K562 (cell line): ENCODE data around the gene ESR2.

Experiments
- DPF2 ChIP-seq: fragments of 450-650 bp; IDR thresholded peaks from 2 replicates; pipeline ENCODE4 v1.6.1; 2016
- ERF ChIP-seq: fragments of 450-650 bp; formaldehyde crosslinking; IDR thresholded peaks from 2 replicates; pipeline ENCODE4 v1.4.0; 2020; ENCODE audit warnings: mild to moderate bottlenecking, mixed read lengths
- POLR2A ChIP-seq: fragments of 450-650 bp; conservative IDR thresholded peaks from 2 replicates; pipeline ENCODE4 v1.6.1; 2016
- SMC3 ChIP-seq: conservative IDR thresholded peaks from 2 replicates; pipeline ENCODE4 v1.6.1; 2011; ENCODE audit warnings: low read depth, low read length, improper control_type of control experiment; ENCODE audit not compliant: insufficient read depth
- TCF7L2 ChIP-seq: fragments of 150-350 bp; IDR thresholded peaks from 2 replicates; pipeline ENCODE4 v1.6.1; 2016; ENCODE audit warnings: low read depth, mild to moderate bottlenecking, low read length, moderate library complexity
- TRIM24 ChIP-seq, 2 experiments: fragments of 450-650 bp; IDR thresholded peaks; 2 replicates each; pipeline ENCODE4 v1.6.1; 2016
- TF ChIP-seq, protein P1 (sequence below), 3 experiments: IDR thresholded peaks in 2 of 3; conservative IDR thresholded peaks in 1 of 3; 2 replicates each; pipeline ENCODE4 v1.5.1; 2011 to 2012; ENCODE audit warnings: low read length in 3 of 3, mild to moderate bottlenecking in 3 of 3, control low read depth in 2 of 3, improper control_type of control experiment in 1 of 3, inconsistent platforms in 1 of 3, low read depth in 1 of 3, mixed read lengths in 1 of 3, moderate library complexity in 1 of 3; ENCODE audit not compliant: insufficient read depth in 2 of 3
- TF ChIP-seq, protein P2 (sequence below): fragments of 200-800 bp; sonication (Bioruptor generic); IDR thresholded peaks from 2 replicates; pipeline ENCODE4 v1.6.1; 2016; ENCODE audit warnings: missing genetic modification characterization, missing compliant biosample characterization

DNA sequence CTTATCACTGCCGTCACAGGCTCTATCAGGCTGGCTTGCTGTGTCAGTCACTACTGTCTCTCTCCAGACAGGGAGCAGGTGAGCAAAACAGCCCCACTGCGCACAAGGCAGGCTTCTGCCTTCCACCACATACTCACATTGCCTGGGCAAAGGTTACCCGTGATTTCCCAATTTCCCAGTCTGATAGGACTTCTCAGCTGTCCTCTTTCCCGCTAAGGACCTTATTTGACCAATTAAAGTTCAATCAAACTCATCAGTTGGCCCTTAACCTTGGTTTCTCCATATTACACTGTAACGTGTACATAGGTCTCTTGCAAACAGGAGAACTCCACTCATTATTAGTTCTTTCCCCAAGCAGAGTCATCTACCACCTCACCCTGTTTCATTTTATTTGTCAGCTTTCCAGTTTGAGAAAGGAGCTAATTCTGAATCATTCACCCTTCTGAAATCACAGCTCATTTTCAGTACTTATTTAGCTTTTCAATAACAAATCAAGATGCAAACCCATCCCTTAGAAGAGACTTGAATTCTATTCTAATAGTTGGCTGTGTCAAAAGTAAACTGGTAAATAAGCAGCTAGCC, 170.8 kb downstream of the ESR2 start:
- TF ChIP-seq, protein P1, sequence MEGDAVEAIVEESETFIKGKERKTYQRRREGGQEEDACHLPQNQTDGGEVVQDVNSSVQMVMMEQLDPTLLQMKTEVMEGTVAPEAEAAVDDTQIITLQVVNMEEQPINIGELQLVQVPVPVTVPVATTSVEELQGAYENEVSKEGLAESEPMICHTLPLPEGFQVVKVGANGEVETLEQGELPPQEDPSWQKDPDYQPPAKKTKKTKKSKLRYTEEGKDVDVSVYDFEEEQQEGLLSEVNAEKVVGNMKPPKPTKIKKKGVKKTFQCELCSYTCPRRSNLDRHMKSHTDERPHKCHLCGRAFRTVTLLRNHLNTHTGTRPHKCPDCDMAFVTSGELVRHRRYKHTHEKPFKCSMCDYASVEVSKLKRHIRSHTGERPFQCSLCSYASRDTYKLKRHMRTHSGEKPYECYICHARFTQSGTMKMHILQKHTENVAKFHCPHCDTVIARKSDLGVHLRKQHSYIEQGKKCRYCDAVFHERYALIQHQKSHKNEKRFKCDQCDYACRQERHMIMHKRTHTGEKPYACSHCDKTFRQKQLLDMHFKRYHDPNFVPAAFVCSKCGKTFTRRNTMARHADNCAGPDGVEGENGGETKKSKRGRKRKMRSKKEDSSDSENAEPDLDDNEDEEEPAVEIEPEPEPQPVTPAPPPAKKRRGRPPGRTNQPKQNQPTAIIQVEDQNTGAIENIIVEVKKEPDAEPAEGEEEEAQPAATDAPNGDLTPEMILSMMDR (IDR thresholded peaks at IDR 0.05 in 2 of 3, conservative IDR thresholded peaks at IDR 0.05 in 1 of 3; ENCODE audit: insufficient read depth in 2 of 3, low read depth in 1 of 3, low read length in 3 of 3) = no peak
- no peak for TF ChIP-seq DPF2
- TF ChIP-seq SMC3 = no peak
- TF ChIP-seq, protein P2, sequence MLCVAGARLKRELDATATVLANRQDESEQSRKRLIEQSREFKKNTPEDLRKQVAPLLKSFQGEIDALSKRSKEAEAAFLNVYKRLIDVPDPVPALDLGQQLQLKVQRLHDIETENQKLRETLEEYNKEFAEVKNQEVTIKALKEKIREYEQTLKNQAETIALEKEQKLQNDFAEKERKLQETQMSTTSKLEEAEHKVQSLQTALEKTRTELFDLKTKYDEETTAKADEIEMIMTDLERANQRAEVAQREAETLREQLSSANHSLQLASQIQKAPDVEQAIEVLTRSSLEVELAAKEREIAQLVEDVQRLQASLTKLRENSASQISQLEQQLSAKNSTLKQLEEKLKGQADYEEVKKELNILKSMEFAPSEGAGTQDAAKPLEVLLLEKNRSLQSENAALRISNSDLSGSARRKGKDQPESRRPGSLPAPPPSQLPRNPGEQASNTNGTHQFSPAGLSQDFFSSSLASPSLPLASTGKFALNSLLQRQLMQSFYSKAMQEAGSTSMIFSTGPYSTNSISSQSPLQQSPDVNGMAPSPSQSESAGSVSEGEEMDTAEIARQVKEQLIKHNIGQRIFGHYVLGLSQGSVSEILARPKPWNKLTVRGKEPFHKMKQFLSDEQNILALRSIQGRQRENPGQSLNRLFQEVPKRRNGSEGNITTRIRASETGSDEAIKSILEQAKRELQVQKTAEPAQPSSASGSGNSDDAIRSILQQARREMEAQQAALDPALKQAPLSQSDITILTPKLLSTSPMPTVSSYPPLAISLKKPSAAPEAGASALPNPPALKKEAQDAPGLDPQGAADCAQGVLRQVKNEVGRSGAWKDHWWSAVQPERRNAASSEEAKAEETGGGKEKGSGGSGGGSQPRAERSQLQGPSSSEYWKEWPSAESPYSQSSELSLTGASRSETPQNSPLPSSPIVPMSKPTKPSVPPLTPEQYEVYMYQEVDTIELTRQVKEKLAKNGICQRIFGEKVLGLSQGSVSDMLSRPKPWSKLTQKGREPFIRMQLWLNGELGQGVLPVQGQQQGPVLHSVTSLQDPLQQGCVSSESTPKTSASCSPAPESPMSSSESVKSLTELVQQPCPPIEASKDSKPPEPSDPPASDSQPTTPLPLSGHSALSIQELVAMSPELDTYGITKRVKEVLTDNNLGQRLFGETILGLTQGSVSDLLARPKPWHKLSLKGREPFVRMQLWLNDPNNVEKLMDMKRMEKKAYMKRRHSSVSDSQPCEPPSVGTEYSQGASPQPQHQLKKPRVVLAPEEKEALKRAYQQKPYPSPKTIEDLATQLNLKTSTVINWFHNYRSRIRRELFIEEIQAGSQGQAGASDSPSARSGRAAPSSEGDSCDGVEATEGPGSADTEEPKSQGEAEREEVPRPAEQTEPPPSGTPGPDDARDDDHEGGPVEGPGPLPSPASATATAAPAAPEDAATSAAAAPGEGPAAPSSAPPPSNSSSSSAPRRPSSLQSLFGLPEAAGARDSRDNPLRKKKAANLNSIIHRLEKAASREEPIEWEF (CRISPR knock-in tag) = no peak
- no peak for TF ChIP-seq TCF7L2
- no peak for TF ChIP-seq POLR2A
- no peak for TF ChIP-seq ERF (CRISPR knock-in tag)
- no peak for TF ChIP-seq TRIM24 (IDR thresholded peaks at IDR 0.05)
